Heart right ventricle (tissue), 16 donors: Measurements from ENCODE around the gene DCAF7. TPM values are rescaled to one million over a fixed set of nuclear protein-coding genes. Genes with fewer than 3 reads are reported as not detected.

ENCODE experiments used
- ATAC-seq, 8 donors: fragments of 200-7000 bp; cut with Tn5 transposase; one replicate each; pipeline ENCODE4 v1.9.1; 2020; ENCODE audit warnings: mild to moderate bottlenecking in 8 of 8, moderate library complexity in 8 of 8, moderate number of reproducible peaks in 1 of 8
- DNase-seq, 2 donors: peaks; one replicate each; pipeline ENCODE4 v3.0.0-alpha.2; 2020
- H3K27ac ChIP-seq, 10 donors: fragments of 200-600 bp; sonication (generic) in 2 of 10; one replicate each; pipeline versions ENCODE4 v1.5.0 to v1.8.0; 2020 to 2022; ENCODE audit warnings: mild to moderate bottlenecking in 3 of 10
- H3K27me3 ChIP-seq, 7 donors: fragments of 200-600 bp; one replicate each; pipeline ENCODE4 v1.8.0; 2021 to 2022; ENCODE audit warnings: mild to moderate bottlenecking in 2 of 7
- H3K36me3 ChIP-seq, 9 donors: fragments of 200-600 bp; sonication (generic) in 1 of 9; one replicate each; pipeline versions ENCODE4 v1.5.0 to v1.8.0; 2020 to 2022; ENCODE audit warnings: mild to moderate bottlenecking in 2 of 9
- H3K4me1 ChIP-seq, 9 donors: fragments of 200-600 bp; sonication (generic) in 1 of 9; one replicate each; pipeline versions ENCODE4 v1.5.0 to v1.8.0; 2020 to 2022; ENCODE audit warnings: mild to moderate bottlenecking in 4 of 9
- H3K4me3 ChIP-seq, 10 donors: fragments of 200-600 bp; sonication (generic) in 2 of 10; one replicate each; pipeline versions ENCODE4 v1.5.0 to v1.8.0; 2020 to 2022; ENCODE audit warnings: mild to moderate bottlenecking in 7 of 10, moderate library complexity in 2 of 10
- H3K9me3 ChIP-seq, 11 donors: fragments of 200-600 bp in 10 of 11; sonication (generic) in 2 of 11; one replicate each; pipeline versions ENCODE4 v1.5.0 to v1.8.0; 2013 to 2022; ENCODE audit warnings: mild to moderate bottlenecking in 2 of 11, control low read depth in 1 of 11, moderate library complexity in 1 of 11
- CTCF ChIP-seq, 9 donors: fragments of 200-600 bp; sonication (generic) in 2 of 9; IDR thresholded peaks; one replicate each; pipeline versions ENCODE4 v1.5.0 to v1.8.0; 2021 to 2022; ENCODE audit warnings: antibody characterized with exemption in 9 of 9, mild to moderate bottlenecking in 5 of 9, moderate library complexity in 1 of 9
- WGBS, 2 donors: extraction: QIAGEN DNeasy Blood & Tissue Kit; methylation state at CpG; one replicate each; pipeline ENCODE4 v1.1.7; 2013; ENCODE audit warnings: inconsistent platforms in 1 of 2; 5-methylcytosine and 5-hydroxymethylcytosine counted together
- intact Hi-C, 10 donors: fragments of 100-400 bp; cut with DNase I; formaldehyde crosslinking; loops; one replicate each; pipeline versions ENCODE4 v1.11.1 to v1.14.2; 2022
- polyA plus RNA-seq, 2 donors: library from polyadenylated mRNA; stranded (reverse); fragments of 200-250 nt; gene quantifications; one replicate each; pipeline ENCODE4 v1.2.3, GENCODE V29; 2013
- total RNA-seq, 10 donors: library from RNA; stranded (reverse); fragmentation: NEBNext Ultra II Directional in 3 of 10; extraction: Animal tissue kit (Norgen Biotek cat#: 25700) in 3 of 10; gene quantifications; one replicate each; pipeline versions ENCODE4 v1.2.1 to v1.2.4, GENCODE V29; 2021 to 2023
- donor health status: Arrhythmogenic right ventricular cardiomyopathy.
- donor health status: ischemic (EF 13 %, LVEDD 7.1; RV severe dilation, severe dysfunction).
- donor health status: healthy with polysubstance abuse.
- donor health status: DM: no; HTN: yes; CAD: no.
- donor health status: DM: no; HTN: no; CAD: no.
- donor health status: ischemic (EF 25% LVEDD 6.9; RV normal size, moderate dysfunction).
- donor health status: ischemic (EF 25% LVEDD 5.7; RV mildly dilated, moderate dysfunction).
- donor health status: healthy.
- donor health status: DM: yes; HTN: yes; CAD: no.
- donor health status: Ischemic cardiomyopathy.
- donor health status: ischemic (EF 35%, LVEDD 5.7; RV mildly dilated, moderate dysfunction).
- donor health status: nonischemic (EF 11% LVEDD 7.7; RV severe dilation, severe dysfunction).
- donor health status: DM: yes; HTN: yes; CAD: no.
- donor health status: PGD.
- donor health status: ischemic (EF 29% LVEDD 5.4; RV normal size, mild dysfunction).
- donor health status: nonischemic (EF 23%, LVEDD 6.1; RV moderate dilation, normal function).

DCAF7 gene
- total and polyA plus RNA-seq, 12 donors = 10.2 to 60.7 (median 41.7) TPM

GRCh38 chr17:63504261-63504660, 46.0 kb upstream of the DCAF7 start:
- ATAC-seq = no peak
- Histone ChIP-seq H3K27ac (no peak overlapping the region), H3K9me3 (no peaks in the 10 kb centered on the region), H3K4me1 (peaks cover 0 to 2% (median 0%) of the 10 kb centered on the region in 9 donors), H3K36me3 (no peaks in the 10 kb centered on the region), H3K27me3 (peaks cover 0 to 39% (median 12%) of the 10 kb centered on the region in 7 donors), H3K4me3 (no peak overlapping the region)
- DNase-seq = no peak
- no peak for TF ChIP-seq CTCF (IDR thresholded peaks at IDR 0.05)
- intact Hi-C loops = no loop called here

- H3K27ac ChIP-seq = no peak overlapping the region
- no peaks in the 10 kb centered on the region for H3K9me3 ChIP-seq
- no peak for ATAC-seq
- DNase-seq = no peak
- H3K36me3 ChIP-seq = no peaks in the 10 kb centered on the region
- H3K4me1 ChIP-seq = no peaks in the 10 kb centered on the region
- H3K4me3 ChIP-seq = no peak overlapping the region
- 84 to 87% methylated on average over 9 of the region's 9 CpGs for WGBS, 2 donors
- peaks cover 0 to 39% (median 12%) of the 10 kb centered on the region in 7 donors for H3K27me3 ChIP-seq
- intact Hi-C loops = no loop called here
- TF ChIP-seq CTCF (IDR thresholded peaks at IDR 0.05) = no peak
These were observed 44.9 kb upstream of the DCAF7 start for GRCh38 chr17:63505341-63505740.

GRCh38 chr17:63506627-63507026, 43.6 kb upstream of the DCAF7 start:
- TF ChIP-seq CTCF (IDR thresholded peaks at IDR 0.05) = no peak
- intact Hi-C loops = no loop called here
- DNase-seq (no peak), ATAC-seq (no peak)
- Histone ChIP-seq H3K4me3 (no peak overlapping the region), H3K27me3 (peaks cover 0 to 37% (median 12%) of the 10 kb centered on the region in 7 donors), H3K9me3 (no peaks in the 10 kb centered on the region), H3K36me3 (no peaks in the 10 kb centered on the region), H3K27ac (no peak overlapping the region), H3K4me1 (no peaks in the 10 kb centered on the region)
- 91 to 94% methylated on average over 3 of the region's 3 CpGs for WGBS, 2 donors

- no peaks in the 10 kb centered on the region for H3K36me3 ChIP-seq
- H3K4me3 ChIP-seq = no peak overlapping the region
- 87 to 90% methylated on average over 8 of the region's 8 CpGs for WGBS, 2 donors
- ATAC-seq (no peak), DNase-seq (no peak)
- H3K9me3 ChIP-seq = no peaks in the 10 kb centered on the region
- no peak for TF ChIP-seq CTCF (IDR thresholded peaks at IDR 0.05)
- intact Hi-C loops = no loop called here
- no peaks in the 10 kb centered on the region for H3K4me1 ChIP-seq
- no peak overlapping the region for H3K27ac ChIP-seq
- peaks cover 0 to 8% (median 4%) of the 10 kb centered on the region in 7 donors for H3K27me3 ChIP-seq
These were observed 38.9 kb upstream of the DCAF7 start for GRCh38 chr17:63511331-63511730.
